Hematopoietic multipotent progenitor cell treated with erythropoietin and hydrocortisone succinate and interleukin-3 and kit ligand, for 8 days (in vitro differentiated cells): ENCODE data around the gene A4GNT.

Source experiments
- DNase-seq: peaks from one replicate; pipeline ENCODE4 v3.0.0-alpha.2; 2015

The A4GNT gene

GRCh38 chr3:138078096-138078495 lies 54.1 kb downstream of the A4GNT start:
- DNase-seq = no peak
